C4-2B (cell line): ENCODE measurements around the gene TENM4.

ENCODE experiments used
- H3K27ac ChIP-seq: fragments of 450-650 bp; 2 replicates; pipeline ENCODE4 v1.5.1; 2017
- ZFX ChIP-seq: fragments of 450-650 bp; IDR thresholded peaks from 2 replicates; pipeline ENCODE4 v1.6.1; 2017
- TF ChIP-seq, protein P1 (sequence below): fragments of 450-650 bp; conservative IDR thresholded peaks from 2 replicates; pipeline ENCODE4 v1.5.1; 2017; ENCODE audit warnings: mild to moderate bottlenecking

TENM4 gene

DNA sequence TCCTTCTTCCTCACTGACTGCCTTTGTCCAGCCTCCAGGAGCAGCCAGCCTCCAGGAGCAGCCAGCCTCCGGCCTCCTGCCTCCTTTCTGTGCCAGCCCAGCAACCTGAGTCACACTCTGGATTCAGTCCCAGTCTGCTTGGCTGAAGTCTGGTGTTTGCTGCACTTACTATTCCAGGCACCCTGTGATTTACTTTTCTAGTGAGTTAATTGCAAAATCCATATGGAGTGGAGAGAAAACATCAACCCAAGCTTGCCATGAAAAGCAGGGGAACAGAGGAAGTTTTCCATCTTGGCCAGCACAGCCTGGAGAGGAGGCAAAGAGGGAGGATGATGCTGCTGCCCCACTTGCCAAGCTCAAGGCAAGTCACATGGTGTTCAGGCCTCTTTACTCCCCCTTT, 400.5 kb downstream of the TENM4 start:
- H3K27ac ChIP-seq, result no peak overlapping the region
- TF ChIP-seq, protein P1, sequence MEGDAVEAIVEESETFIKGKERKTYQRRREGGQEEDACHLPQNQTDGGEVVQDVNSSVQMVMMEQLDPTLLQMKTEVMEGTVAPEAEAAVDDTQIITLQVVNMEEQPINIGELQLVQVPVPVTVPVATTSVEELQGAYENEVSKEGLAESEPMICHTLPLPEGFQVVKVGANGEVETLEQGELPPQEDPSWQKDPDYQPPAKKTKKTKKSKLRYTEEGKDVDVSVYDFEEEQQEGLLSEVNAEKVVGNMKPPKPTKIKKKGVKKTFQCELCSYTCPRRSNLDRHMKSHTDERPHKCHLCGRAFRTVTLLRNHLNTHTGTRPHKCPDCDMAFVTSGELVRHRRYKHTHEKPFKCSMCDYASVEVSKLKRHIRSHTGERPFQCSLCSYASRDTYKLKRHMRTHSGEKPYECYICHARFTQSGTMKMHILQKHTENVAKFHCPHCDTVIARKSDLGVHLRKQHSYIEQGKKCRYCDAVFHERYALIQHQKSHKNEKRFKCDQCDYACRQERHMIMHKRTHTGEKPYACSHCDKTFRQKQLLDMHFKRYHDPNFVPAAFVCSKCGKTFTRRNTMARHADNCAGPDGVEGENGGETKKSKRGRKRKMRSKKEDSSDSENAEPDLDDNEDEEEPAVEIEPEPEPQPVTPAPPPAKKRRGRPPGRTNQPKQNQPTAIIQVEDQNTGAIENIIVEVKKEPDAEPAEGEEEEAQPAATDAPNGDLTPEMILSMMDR, result no peak
- no peak for TF ChIP-seq ZFX

DNA sequence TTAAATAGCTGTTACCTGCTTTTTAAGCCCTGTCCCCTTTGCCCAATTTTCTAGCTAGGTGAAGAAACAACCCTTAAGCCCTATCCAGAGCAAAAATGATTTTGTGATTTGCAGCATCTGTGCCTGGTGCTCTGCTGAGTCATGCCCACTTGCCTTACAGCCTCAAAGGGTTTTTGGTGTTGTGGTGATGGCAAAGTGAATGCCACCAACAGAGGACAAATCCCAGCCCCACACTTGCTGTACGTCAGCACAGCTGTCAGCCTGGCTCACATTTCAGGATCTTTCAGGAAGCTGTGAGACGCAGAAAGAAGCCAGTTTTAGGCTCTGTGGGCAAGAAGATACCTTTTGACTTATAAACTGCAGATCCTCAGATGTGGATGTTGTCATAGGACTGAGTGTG, 401.7 kb downstream of the TENM4 start:
- TF ChIP-seq, protein P1, result no peak
- TF ChIP-seq ZFX, result no peak
- no peak overlapping the region for H3K27ac ChIP-seq

DNA sequence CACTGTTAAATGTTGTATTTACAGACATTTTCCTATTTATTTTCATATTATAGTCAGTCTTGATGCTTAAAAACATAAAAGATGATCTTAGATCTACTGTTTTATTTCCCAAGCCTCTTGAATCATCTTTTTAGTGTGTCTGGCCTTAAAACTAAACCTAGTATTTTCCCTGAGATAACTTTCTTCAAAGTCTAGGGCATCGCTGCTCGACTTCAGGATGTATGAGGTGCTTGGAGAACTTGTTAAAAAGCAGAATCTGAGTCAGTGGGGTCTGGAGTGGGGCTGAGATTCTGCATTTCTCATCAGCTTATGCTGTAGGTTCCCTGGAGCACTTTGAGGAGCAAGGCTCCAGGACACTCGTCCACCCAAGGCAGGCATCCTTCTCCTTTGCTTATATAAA, 404.9 kb downstream of the TENM4 start:
- no peak overlapping the region for H3K27ac ChIP-seq
- no peak for TF ChIP-seq ZFX
- TF ChIP-seq, protein P1, result no peak

DNA sequence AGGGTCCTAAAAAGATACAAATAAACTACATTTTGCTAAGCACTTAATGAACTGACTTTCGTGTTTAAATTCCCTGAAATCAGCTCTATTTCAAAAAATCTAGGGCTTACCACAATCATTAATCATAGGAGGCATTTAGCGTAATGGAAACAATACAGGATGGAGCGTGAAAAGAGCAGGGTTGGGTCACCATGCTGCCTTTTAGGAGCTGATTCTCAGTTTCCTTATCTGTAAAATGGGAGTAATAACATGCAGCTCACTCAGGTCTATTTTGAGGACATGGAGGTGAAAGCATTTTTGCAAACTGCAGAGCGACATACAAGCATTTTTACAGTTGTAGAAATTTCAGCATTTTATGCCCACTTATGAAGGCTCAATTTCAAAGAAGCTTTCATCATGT, 407.0 kb downstream of the TENM4 start:
- no peak for TF ChIP-seq ZFX
- TF ChIP-seq, protein P1, result no peak
- H3K27ac ChIP-seq, result no peak overlapping the region

DNA sequence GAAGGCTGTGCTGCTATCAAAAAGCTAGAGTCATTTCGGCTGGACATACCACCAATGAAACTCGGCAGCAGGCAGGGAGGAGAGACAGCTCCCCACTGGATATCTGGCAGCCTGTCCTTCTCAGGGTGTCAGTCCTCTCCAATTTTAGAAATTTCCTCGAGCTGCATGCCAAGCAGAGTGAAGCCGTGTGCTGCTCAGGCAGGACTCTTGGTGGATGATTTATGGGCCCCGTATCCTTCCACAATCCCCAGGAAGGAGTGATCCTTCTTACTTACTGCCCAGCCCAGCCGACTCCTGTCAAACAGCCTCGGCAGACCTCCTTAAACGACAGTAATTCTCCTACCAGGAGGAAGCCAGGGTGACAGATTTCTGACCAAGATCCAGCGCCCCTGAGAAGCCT, 410.4 kb downstream of the TENM4 start:
- no peak for TF ChIP-seq ZFX
- TF ChIP-seq, protein P1, result no peak
- no peak overlapping the region for H3K27ac ChIP-seq

DNA sequence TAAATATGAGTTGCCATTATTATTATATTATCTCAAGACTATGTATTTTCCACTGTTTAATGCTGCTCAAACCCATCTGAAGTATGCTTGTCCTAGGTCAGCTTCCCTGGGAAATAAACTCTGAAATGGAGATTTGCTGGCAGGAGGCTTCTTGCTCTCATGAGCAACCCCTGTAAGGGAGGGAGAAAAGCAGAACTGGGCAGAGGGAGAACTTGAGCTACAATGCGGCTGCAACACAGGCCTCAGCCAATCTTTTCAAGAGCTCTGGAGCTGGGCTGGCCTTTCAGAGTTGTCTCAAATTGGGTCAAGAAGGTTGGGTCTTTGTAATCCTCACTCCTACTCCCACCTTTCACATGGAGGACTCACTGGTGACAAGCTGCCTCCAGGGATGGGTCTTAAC, 412.6 kb downstream of the TENM4 start:
- TF ChIP-seq, protein P1, result no peak
- TF ChIP-seq ZFX, result no peak
- no peak overlapping the region for H3K27ac ChIP-seq

DNA sequence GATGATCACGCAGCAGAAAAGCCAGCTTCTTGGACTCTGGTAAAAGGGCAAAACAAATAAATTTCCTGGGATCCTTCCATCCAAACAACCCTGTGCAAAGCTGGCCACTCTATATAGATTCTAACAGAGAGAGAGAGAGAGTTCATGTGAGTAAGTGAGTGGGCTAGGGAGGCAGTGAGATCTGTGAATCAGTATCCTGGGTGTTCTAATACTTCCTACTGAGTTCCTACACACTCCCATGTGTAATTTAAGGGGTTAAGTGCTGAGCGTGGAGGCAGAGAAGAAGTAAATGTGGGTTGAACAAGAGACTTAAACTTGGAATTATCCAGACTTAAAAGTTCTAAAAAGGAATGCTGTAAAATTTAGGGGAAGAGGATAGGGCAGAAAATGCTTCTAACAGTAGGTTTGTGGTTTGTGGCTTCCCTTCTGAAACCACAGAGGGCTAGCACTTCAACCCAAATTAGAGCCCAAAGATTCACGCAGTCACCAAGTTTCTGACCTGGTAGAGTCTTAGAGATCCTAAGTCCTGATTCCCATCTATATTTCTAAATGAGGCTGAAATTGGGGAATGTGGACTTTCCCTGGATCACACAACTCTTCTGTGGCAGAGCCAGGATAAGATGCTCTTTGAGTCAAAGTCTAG, 413.9 kb downstream of the TENM4 start:
- no peak for TF ChIP-seq ZFX
- TF ChIP-seq, protein P1, result no peak
- no peak overlapping the region for H3K27ac ChIP-seq
